ENCODE results near the gene TMEM179.

The TMEM179 gene

GRCh38 chr14:104576970-104577332 is 27.6 kb downstream of the TMEM179 start:
- Histone ChIP-seq H3K4me1 (ENCODE audit: control insufficient read depth, insufficient read depth, low read length) (peaks cover 8% of the 10 kb centered on the region; the same call in 1 of the 2 replicates), H3K27ac (ENCODE audit: low read depth, low read length) (no peak overlapping the region), H3K9ac (ENCODE audit: low read length) (no peak overlapping the region), H3K9me3 (ENCODE audit: control insufficient read depth, insufficient read depth, low read depth, low read length) (no peaks in the 10 kb centered on the region), H3K27me3 (ENCODE audit: control insufficient read depth, insufficient read depth, low read length) (no peaks in the 10 kb centered on the region), H3K36me3 (ENCODE audit: control insufficient read depth, insufficient read depth, low read length) (no peaks in the 10 kb centered on the region), H3K4me3 (ENCODE audit: low read depth, low read length) (no peak overlapping the region)

- H3K27me3 ChIP-seq (ENCODE audit: control insufficient read depth, insufficient read depth, low read length), result no peaks in the 10 kb centered on the region
- no peak overlapping the region for H3K9ac ChIP-seq (ENCODE audit: low read length)
- H3K27ac ChIP-seq (ENCODE audit: low read depth, low read length), result no peak overlapping the region
- H3K4me1 ChIP-seq (ENCODE audit: control insufficient read depth, insufficient read depth, low read length), result peaks cover 8% of the 10 kb centered on the region; the same call in 1 of the 2 replicates
- H3K9me3 ChIP-seq (ENCODE audit: control insufficient read depth, insufficient read depth, low read depth, low read length), result no peaks in the 10 kb centered on the region
- H3K36me3 ChIP-seq (ENCODE audit: control insufficient read depth, insufficient read depth, low read length), result no peaks in the 10 kb centered on the region
- H3K4me3 ChIP-seq (ENCODE audit: low read depth, low read length), result no peak overlapping the region
Measured at GRCh38 chr14:104576232-104576969, 28.2 kb downstream of the TMEM179 start.

GRCh38 chr14:104574978-104575583 is 29.5 kb downstream of the TMEM179 start:
- H3K9me3 ChIP-seq (ENCODE audit: control insufficient read depth, insufficient read depth, low read depth, low read length), result no peaks in the 10 kb centered on the region
- no peaks in the 10 kb centered on the region for H3K36me3 ChIP-seq (ENCODE audit: control insufficient read depth, insufficient read depth, low read length)
- H3K27ac ChIP-seq (ENCODE audit: low read depth, low read length), result no peak overlapping the region
- H3K4me3 ChIP-seq (ENCODE audit: low read depth, low read length), result no peak overlapping the region
- H3K27me3 ChIP-seq (ENCODE audit: control insufficient read depth, insufficient read depth, low read length), result no peaks in the 10 kb centered on the region
- H3K4me1 ChIP-seq (ENCODE audit: control insufficient read depth, insufficient read depth, low read length), result peaks cover 4% of the 10 kb centered on the region; the same call in 1 of the 2 replicates
- no peak overlapping the region for H3K9ac ChIP-seq (ENCODE audit: low read length)

- Histone ChIP-seq H3K4me1 (ENCODE audit: control insufficient read depth, insufficient read depth, low read length) (peaks cover 4% of the 10 kb centered on the region; the same call in 1 of the 2 replicates), H3K36me3 (ENCODE audit: control insufficient read depth, insufficient read depth, low read length) (no peaks in the 10 kb centered on the region), H3K27me3 (ENCODE audit: control insufficient read depth, insufficient read depth, low read length) (no peaks in the 10 kb centered on the region), H3K4me3 (ENCODE audit: low read depth, low read length) (no peak overlapping the region), H3K9me3 (ENCODE audit: control insufficient read depth, insufficient read depth, low read depth, low read length) (no peaks in the 10 kb centered on the region), H3K9ac (ENCODE audit: low read length) (no peak overlapping the region), H3K27ac (ENCODE audit: low read depth, low read length) (no peak overlapping the region)
Measured at GRCh38 chr14:104574536-104574935, 30.0 kb downstream of the TMEM179 start.

- Histone ChIP-seq H3K9ac (ENCODE audit: low read length) (no peak overlapping the region), H3K9me3 (ENCODE audit: control insufficient read depth, insufficient read depth, low read depth, low read length) (no peaks in the 10 kb centered on the region), H3K27ac (ENCODE audit: low read depth, low read length) (no peak overlapping the region), H3K4me1 (ENCODE audit: control insufficient read depth, insufficient read depth, low read length) (peaks cover 4% of the 10 kb centered on the region; the same call in 1 of the 2 replicates), H3K4me3 (ENCODE audit: low read depth, low read length) (no peak overlapping the region), H3K36me3 (ENCODE audit: control insufficient read depth, insufficient read depth, low read length) (no peaks in the 10 kb centered on the region), H3K27me3 (ENCODE audit: control insufficient read depth, insufficient read depth, low read length) (no peaks in the 10 kb centered on the region)
Measured at GRCh38 chr14:104573930-104574329, 30.6 kb downstream of the TMEM179 start.

- Histone ChIP-seq H3K4me1 (ENCODE audit: control insufficient read depth, insufficient read depth, low read length) (peaks cover 4% of the 10 kb centered on the region; the same call in 1 of the 2 replicates), H3K27me3 (ENCODE audit: control insufficient read depth, insufficient read depth, low read length) (no peaks in the 10 kb centered on the region; the same call in 1 of the 2 replicates), H3K9me3 (ENCODE audit: control insufficient read depth, insufficient read depth, low read depth, low read length) (no peaks in the 10 kb centered on the region), H3K4me3 (ENCODE audit: low read depth, low read length) (no peak overlapping the region), H3K36me3 (ENCODE audit: control insufficient read depth, insufficient read depth, low read length) (no peaks in the 10 kb centered on the region), H3K27ac (ENCODE audit: low read depth, low read length) (no peak overlapping the region), H3K9ac (ENCODE audit: low read length) (no peak overlapping the region)
Measured at GRCh38 chr14:104572668-104573067, 31.9 kb downstream of the TMEM179 start.

- Histone ChIP-seq H3K27ac (ENCODE audit: low read depth, low read length) (no peak overlapping the region), H3K27me3 (ENCODE audit: control insufficient read depth, insufficient read depth, low read length) (no peaks in the 10 kb centered on the region; the same call in 1 of the 2 replicates), H3K9me3 (ENCODE audit: control insufficient read depth, insufficient read depth, low read depth, low read length) (no peaks in the 10 kb centered on the region), H3K4me1 (ENCODE audit: control insufficient read depth, insufficient read depth, low read length) (peaks cover 4% of the 10 kb centered on the region; the same call in 1 of the 2 replicates), H3K9ac (ENCODE audit: low read length) (no peak overlapping the region), H3K4me3 (ENCODE audit: low read depth, low read length) (no peak overlapping the region), H3K36me3 (ENCODE audit: control insufficient read depth, insufficient read depth, low read length) (no peaks in the 10 kb centered on the region)
Measured at GRCh38 chr14:104572024-104572626, 32.4 kb downstream of the TMEM179 start.

GRCh38 chr14:104571246-104571645 is 33.3 kb downstream of the TMEM179 start:
- H3K27ac ChIP-seq (ENCODE audit: low read depth, low read length), result no peak overlapping the region
- H3K9me3 ChIP-seq (ENCODE audit: control insufficient read depth, insufficient read depth, low read depth, low read length), result no peaks in the 10 kb centered on the region
- H3K9ac ChIP-seq (ENCODE audit: low read length), result no peak overlapping the region
- H3K36me3 ChIP-seq (ENCODE audit: control insufficient read depth, insufficient read depth, low read length), result no peaks in the 10 kb centered on the region
- H3K4me1 ChIP-seq (ENCODE audit: control insufficient read depth, insufficient read depth, low read length), result no peaks in the 10 kb centered on the region; the same call in 1 of the 2 replicates
- H3K4me3 ChIP-seq (ENCODE audit: low read depth, low read length), result no peak overlapping the region
- H3K27me3 ChIP-seq (ENCODE audit: control insufficient read depth, insufficient read depth, low read length), result no peaks in the 10 kb centered on the region; the same call in 1 of the 2 replicates

- Histone ChIP-seq H3K9me3 (ENCODE audit: control insufficient read depth, insufficient read depth, low read depth, low read length) (no peaks in the 10 kb centered on the region), H3K36me3 (ENCODE audit: control insufficient read depth, insufficient read depth, low read length) (no peaks in the 10 kb centered on the region), H3K4me3 (ENCODE audit: low read depth, low read length) (no peak overlapping the region), H3K4me1 (ENCODE audit: control insufficient read depth, insufficient read depth, low read length) (no peaks in the 10 kb centered on the region; the same call in 1 of the 2 replicates), H3K27me3 (ENCODE audit: control insufficient read depth, insufficient read depth, low read length) (no peaks in the 10 kb centered on the region; the same call in 1 of the 2 replicates), H3K27ac (ENCODE audit: low read depth, low read length) (no peak overlapping the region), H3K9ac (ENCODE audit: low read length) (no peak overlapping the region)
Measured at GRCh38 chr14:104569435-104569834, 35.1 kb downstream of the TMEM179 start.

GRCh38 chr14:104568620-104569019 is 36.0 kb downstream of the TMEM179 start:
- H3K4me1 ChIP-seq (ENCODE audit: control insufficient read depth, insufficient read depth, low read length), result peaks cover 6% of the 10 kb centered on the region; the same call in 1 of the 2 replicates
- H3K36me3 ChIP-seq (ENCODE audit: control insufficient read depth, insufficient read depth, low read length), result no peaks in the 10 kb centered on the region
- H3K9ac ChIP-seq (ENCODE audit: low read length), result no peak overlapping the region

GRCh38 chr14:104567957-104568225 is 36.7 kb downstream of the TMEM179 start:
- Histone ChIP-seq H3K36me3 (ENCODE audit: control insufficient read depth, insufficient read depth, low read length) (no peaks in the 10 kb centered on the region), H3K9ac (ENCODE audit: low read length) (no peak overlapping the region), H3K27me3 (ENCODE audit: control insufficient read depth, insufficient read depth, low read length) (no peaks in the 10 kb centered on the region; the same call in 1 of the 2 replicates), H3K4me1 (ENCODE audit: control insufficient read depth, insufficient read depth, low read length) (peaks cover 9% of the 10 kb centered on the region; the same call in 1 of the 2 replicates), H3K27ac (ENCODE audit: low read depth, low read length) (no peak overlapping the region), H3K9me3 (ENCODE audit: control insufficient read depth, insufficient read depth, low read depth, low read length) (no peaks in the 10 kb centered on the region), H3K4me3 (ENCODE audit: low read depth, low read length) (no peak overlapping the region)

More at GRCh38 chr14:104568620-104569019, 36.0 kb downstream of the TMEM179 start:
- H3K27ac ChIP-seq (ENCODE audit: low read depth, low read length), result no peak overlapping the region
- H3K27me3 ChIP-seq (ENCODE audit: control insufficient read depth, insufficient read depth, low read length), result no peaks in the 10 kb centered on the region; the same call in 1 of the 2 replicates
- no peaks in the 10 kb centered on the region for H3K9me3 ChIP-seq (ENCODE audit: control insufficient read depth, insufficient read depth, low read depth, low read length)
- no peak overlapping the region for H3K4me3 ChIP-seq (ENCODE audit: low read depth, low read length)
